HG02588 (cell line): ENCODE results near the gene CCN6.

Experiments
- ATAC-seq: cut with Tn5 transposase; IDR thresholded peaks from one replicate; pipeline ENCODE4 v1.9.1; 2021; ENCODE audit warnings: mild to moderate bottlenecking, moderate library complexity; ENCODE audit not compliant: unreplicated experiment

Gene CCN6

DNA sequence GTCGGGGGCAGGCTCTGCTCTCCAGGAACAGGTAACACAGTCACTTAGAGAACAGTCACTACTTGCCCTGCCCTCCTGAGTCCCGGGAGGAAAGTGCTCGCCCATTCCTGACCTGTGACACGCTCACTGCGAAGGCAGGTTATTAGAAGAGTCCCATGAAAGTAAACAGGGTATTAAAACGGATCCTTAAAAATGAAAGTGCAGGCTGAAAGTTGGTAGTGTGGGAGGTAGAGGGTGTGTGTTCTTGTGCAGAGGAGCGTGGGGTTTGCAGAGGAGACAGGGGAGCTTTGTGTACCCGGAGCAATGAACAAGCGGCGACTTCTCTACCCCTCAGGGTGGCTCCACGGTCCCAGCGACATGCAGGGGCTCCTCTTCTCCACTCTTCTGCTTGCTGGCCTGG, at the start of gene CCN6:
CCN6 (plus strand) TSS at position 104 of the 400 bp plus-strand sequence; CDS start at position 358, 254 bp downstream.
- no peak for ATAC-seq

GRCh38 chr6:112004201-112005012, 49.5 kb upstream of the CCN6 start:
- ATAC-seq: no peak

DNA sequence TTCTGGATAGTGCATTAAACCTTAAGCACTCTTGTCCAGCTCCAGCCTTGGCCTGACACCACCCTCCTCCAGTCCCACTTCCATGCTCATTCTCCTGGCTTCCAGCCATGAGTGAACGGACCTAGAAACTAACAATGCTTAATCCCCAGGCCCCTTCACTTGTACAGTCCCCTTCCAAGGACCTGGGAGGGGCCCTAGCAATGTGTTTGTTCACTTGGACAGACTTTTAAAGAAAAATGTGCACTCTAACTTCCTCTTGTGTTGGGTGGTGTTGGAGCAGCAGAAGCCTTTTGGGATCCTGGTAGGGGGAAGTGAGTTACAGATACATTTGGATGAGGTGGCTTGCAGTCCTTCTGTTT, 48.9 kb upstream of the CCN6 start:
- no peak for ATAC-seq

GRCh38 chr6:112007254-112007653, 46.6 kb upstream of the CCN6 start:
- no peak for ATAC-seq

DNA sequence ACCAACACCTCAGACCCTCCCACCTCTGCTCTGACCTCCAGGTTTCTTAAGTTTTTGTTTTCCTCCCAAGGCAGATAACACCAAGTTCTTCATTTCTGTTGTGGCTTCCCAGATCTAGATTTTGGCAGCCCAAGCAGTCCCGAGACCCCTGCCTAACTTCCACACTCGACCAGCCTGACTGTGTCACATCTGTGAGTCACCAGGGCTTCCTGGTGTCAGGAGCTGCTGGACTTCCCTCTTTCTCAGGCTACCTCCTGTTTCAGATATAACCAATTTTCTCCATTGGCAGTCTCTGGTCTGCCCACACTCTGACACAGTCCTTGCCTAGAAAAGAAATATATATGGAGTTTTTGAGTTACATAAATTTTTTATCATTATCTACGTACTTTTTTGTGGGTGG, 46.1 kb upstream of the CCN6 start:
- ATAC-seq: no peak

DNA sequence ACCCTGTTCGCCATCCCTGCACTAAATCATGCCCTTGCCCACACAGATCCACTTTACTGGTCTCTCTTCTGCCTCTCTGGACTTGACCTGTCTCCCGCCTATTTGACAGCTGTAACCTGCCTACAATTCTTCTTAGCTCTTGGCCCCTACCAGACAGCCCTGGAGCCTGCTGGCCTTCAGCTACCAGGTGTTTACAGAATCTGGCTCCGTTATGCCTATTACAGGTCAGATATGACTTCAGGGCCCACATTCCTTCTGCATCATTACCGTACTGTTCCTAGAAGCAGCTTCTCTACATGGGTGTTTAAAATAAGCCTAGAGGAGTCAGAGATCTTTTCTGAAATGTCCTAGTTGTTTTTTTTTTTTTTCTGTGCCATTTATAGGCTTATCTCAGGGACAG, 45.4 kb upstream of the CCN6 start:
- ATAC-seq: no peak

GRCh38 chr6:112010328-112010727, 43.6 kb upstream of the CCN6 start:
- no peak for ATAC-seq

DNA sequence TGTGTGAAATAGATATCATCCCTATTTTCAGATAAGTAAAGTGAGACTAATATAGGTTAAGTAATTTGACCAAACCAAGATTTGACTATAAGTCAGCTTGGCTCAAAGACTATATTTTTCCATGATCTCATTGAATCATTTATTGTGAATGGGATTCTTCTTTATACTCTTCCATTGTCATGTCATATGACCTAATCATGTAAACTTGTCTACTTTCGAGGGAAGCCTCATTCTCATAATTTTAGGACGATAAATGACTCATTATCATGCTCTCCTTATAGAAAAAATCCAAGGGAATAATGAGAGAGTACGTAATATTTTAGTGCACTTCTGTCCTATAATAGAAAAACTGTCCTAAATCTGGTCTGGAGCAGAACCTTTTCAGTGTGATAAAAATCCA, 40.9 kb upstream of the CCN6 start:
- ATAC-seq: no peak

- no peak for ATAC-seq
Measured at GRCh38 chr6:112014483-112014882, 39.4 kb upstream of the CCN6 start.

- ATAC-seq: no peak
Measured at GRCh38 chr6:112015725-112016124, 38.2 kb upstream of the CCN6 start.

DNA sequence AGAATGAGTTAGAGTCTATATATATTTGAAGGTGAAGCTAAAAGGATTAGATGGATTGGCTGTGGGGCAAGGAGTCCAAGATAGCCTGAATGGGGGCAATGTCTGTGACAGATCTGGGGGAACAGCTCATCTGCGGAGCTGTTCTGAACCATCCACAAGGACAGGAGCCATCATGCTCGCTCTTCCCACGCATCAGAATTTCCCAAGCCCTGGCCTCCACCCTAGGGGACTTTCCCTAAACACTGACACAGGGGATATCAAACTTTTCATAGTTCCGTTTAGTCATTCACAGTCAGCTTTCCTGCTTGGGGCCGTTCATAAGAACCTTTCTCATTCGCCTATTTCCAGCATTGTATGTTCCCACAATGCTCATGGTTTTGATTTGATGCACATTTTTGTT, 37.6 kb upstream of the CCN6 start:
- ATAC-seq: no peak

GRCh38 chr6:112017169-112017568, 36.7 kb upstream of the CCN6 start:
- no peak for ATAC-seq

GRCh38 chr6:112017760-112018537, 36.0 kb upstream of the CCN6 start:
- no peak for ATAC-seq

- no peak for ATAC-seq
Measured at GRCh38 chr6:112018619-112019416, 35.1 kb upstream of the CCN6 start.

DNA sequence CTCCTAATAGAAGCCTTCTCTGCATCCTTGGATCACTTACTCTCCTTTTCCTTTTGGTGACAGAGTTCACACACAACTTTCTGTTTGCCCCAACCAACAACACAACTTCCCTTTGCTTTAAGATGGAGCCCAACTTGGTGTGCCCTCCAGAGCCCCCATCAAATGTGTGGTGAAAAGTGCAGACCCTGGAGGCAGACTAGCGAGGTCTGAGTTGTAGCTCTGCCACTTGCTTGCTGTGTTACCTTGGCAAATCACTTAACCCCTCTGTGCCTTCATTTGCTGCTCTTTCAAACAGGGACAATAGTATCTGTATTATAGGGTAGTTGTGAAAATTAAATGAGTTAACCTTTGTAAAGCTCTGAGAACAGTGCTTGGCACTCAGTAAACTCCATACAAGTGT, 34.3 kb upstream of the CCN6 start:
- no peak for ATAC-seq

- ATAC-seq: no peak
Measured at GRCh38 chr6:112021691-112022310, 32.1 kb upstream of the CCN6 start.

GRCh38 chr6:112022749-112023148, 31.2 kb upstream of the CCN6 start:
- ATAC-seq: no peak

- ATAC-seq: no peak
Measured at GRCh38 chr6:112024464-112024863, 29.4 kb upstream of the CCN6 start.

- ATAC-seq: no peak
Measured at GRCh38 chr6:112026933-112027332, 27.0 kb upstream of the CCN6 start.

GRCh38 chr6:112027942-112028674, 25.8 kb upstream of the CCN6 start:
- peak; percentile 59 for ATAC-seq
